NCI-H1105 treated with DMSO at 0.1 percent for 48 hours (cell line): ENCODE data around the gene ZNF625.
"Not testable (repeated sequence)": the region's sequence is repeated elsewhere in the genome, so short reads cannot be mapped to it uniquely, and the experiment has no call there.

ENCODE experiments used
- DNase-seq: peaks from one replicate; lab custom pipeline; 2025; lab: John Stamatoyannopoulos, UW

Gene ZNF625

GRCh38 chr19:12137221-12137940, 19.2 kb downstream of the ZNF625 start:
- DNase-seq: peak; percentile 3

GRCh38 chr19:12133069-12133468, 23.5 kb downstream of the ZNF625 start:
- DNase-seq: no peak

GRCh38 chr19:12126707-12127106, 29.8 kb downstream of the ZNF625 start:
- no peak for DNase-seq

GRCh38 chr19:12117201-12117970, 39.1 kb downstream of the ZNF625 start:
- no peak for DNase-seq

GRCh38 chr19:12113121-12113520, 43.4 kb downstream of the ZNF625 start:
- no peak for DNase-seq

GRCh38 chr19:12112701-12113100, 43.8 kb downstream of the ZNF625 start:
- DNase-seq: no peak

GRCh38 chr19:12111943-12112637, 44.4 kb downstream of the ZNF625 start:
- no peak for DNase-seq

GRCh38 chr19:12111176-12111575, 45.4 kb downstream of the ZNF625 start:
- no peak for DNase-seq

GRCh38 chr19:12103909-12104308, 52.6 kb downstream of the ZNF625 start:
- DNase-seq: not testable (repeated sequence)

GRCh38 chr19:12098040-12098439, 58.5 kb downstream of the ZNF625 start:
- no peak for DNase-seq

- DNase-seq: no peak
Observed at GRCh38 chr19:12095111-12095790, 61.3 kb downstream of the ZNF625 start.
